GM23248 (cell line): ENCODE measurements around the gene PXT1.
"Not testable (repeated sequence)": the region's sequence is repeated elsewhere in the genome, so short reads cannot be mapped to it uniquely, and the experiment has no call there.

Source experiments
- EZH2 ChIP-seq: fragments of 200-600 bp; sonication (generic); IDR thresholded peaks from 2 replicates; pipeline ENCODE4 v1.6.1; 2018; ENCODE audit warnings: antibody characterized with exemption, mild to moderate bottlenecking; ENCODE audit not compliant: insufficient read depth, poor library complexity, severe bottlenecking
- EZH2phosphoT487 ChIP-seq: fragments of 200-600 bp; sonication (generic); IDR thresholded peaks from 2 replicates; pipeline ENCODE4 v1.6.1; 2018; ENCODE audit warnings: antibody characterized with exemption, moderate library complexity, mild to moderate bottlenecking, low read depth; ENCODE audit not compliant: insufficient read depth

DNA sequence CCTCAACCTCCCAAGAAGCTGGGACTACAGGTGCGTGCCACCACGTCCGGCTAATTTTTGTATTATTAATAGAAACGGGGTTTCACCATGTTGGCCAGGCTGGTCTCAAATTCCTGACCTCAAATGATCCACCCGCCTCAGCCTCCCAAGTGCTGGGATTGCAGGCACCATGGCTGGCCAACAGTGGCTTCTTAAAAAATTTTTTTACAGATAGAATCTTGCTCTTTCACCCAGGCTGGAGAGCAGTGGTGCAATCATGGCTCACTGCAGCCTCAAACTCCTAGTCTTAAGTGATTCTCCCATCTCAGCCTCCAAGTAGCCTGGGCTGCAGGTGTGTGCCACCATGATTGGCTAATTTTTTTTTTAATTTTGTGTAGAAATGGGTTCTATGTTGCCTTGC lies 40.7 kb upstream of the PXT1 start:
- TF ChIP-seq EZH2phosphoT487, EZH2: not testable (repeated sequence)
